Panc1 (cell line): Measurements from ENCODE around the gene EIF4E. TPM values are rescaled to one million over a fixed set of nuclear protein-coding genes. Genes with fewer than 3 reads are reported as not detected.
"Not testable (repeated sequence)": the region's sequence is repeated elsewhere in the genome, so short reads cannot be mapped to it uniquely, and the experiment has no call there.

ENCODE experiments used
- ATAC-seq: fragments of 200-7000 bp; cut with Tn5 transposase; 2 replicates; pipeline ENCODE4 v1.9.1; 2020; ENCODE audit warnings: mild to moderate bottlenecking, moderate library complexity
- BruUV-seq: library from RNA; stranded (reverse); fragments of 400-500 nt; replicated peaks from 2 replicates; lab custom pipeline; 2021; lab: Mats Ljungman, UMichigan
- CTCF ChIA-PET: fragments of 300-600 bp; sonication (Branson Sonifier 250); formaldehyde crosslinking; loops from one replicate; lab custom pipeline; 2022; ENCODE audit warnings: antibody characterized with exemption; lab: Charles Lee
- POLR2A ChIA-PET: fragments of 300-600 bp; sonication (Branson Sonifier 250); formaldehyde crosslinking; loops from one replicate; lab custom pipeline; 2022; ENCODE audit warnings: antibody characterized with exemption; lab: Charles Lee
- DNase-seq: peaks from one replicate; pipeline ENCODE4 v3.0.0-alpha.2; 2010; ENCODE audit warnings: low read depth, low spot score
- H3K27ac ChIP-seq: 2 replicates; pipeline ENCODE4 v1.5.1; 2011; ENCODE audit warnings: mild to moderate bottlenecking, low read length, inconsistent platforms
- H3K27me3 ChIP-seq: fragments of 200-500 bp; sonication (Bioruptor generic); 2 replicates; pipeline ENCODE4 v1.6.0; 2014; ENCODE audit warnings: low read length, inconsistent platforms; ENCODE audit not compliant: control insufficient read depth, insufficient read depth
- H3K36me3 ChIP-seq: fragments of 200-500 bp; sonication (Bioruptor generic); 2 replicates; pipeline ENCODE4 v1.5.1; 2014; ENCODE audit warnings: inconsistent platforms, mild to moderate bottlenecking, low read length, moderate library complexity; ENCODE audit not compliant: control insufficient read depth, insufficient read depth
- H3K4me1 ChIP-seq: 2 replicates; pipeline ENCODE4 v1.5.1; 2011; ENCODE audit warnings: inconsistent platforms, mild to moderate bottlenecking, low read length, moderate library complexity; ENCODE audit not compliant: control insufficient read depth, insufficient read depth
- H3K4me3 ChIP-seq, 2 experiments: 2 replicates each; pipeline ENCODE4 v1.5.1; 2011 to 2012; ENCODE audit warnings: low read depth in 2 of 2, low read length in 2 of 2, mild to moderate bottlenecking in 2 of 2, inconsistent platforms in 1 of 2, moderate library complexity in 1 of 2
- H3K9me3 ChIP-seq: fragments of 200-500 bp; sonication (Bioruptor generic); 2 replicates; pipeline ENCODE4 v1.5.1; 2014; ENCODE audit warnings: low read depth, mild to moderate bottlenecking, inconsistent platforms, low read length, moderate library complexity; ENCODE audit not compliant: control insufficient read depth, insufficient read depth
- POLR2AphosphoS5 ChIP-seq: IDR thresholded peaks from 2 replicates; pipeline ENCODE4 v1.6.1; 2012; ENCODE audit warnings: mild to moderate bottlenecking, low read depth, low read length, moderate library complexity
- SIN3A ChIP-seq: IDR thresholded peaks from 2 replicates; pipeline ENCODE4 v1.6.1; 2012; ENCODE audit warnings: low read depth, mild to moderate bottlenecking, low read length, moderate library complexity, borderline replicate concordance; ENCODE audit not compliant: insufficient read depth
- TCF7L2 ChIP-seq: IDR thresholded peaks from 2 replicates; pipeline ENCODE4 v1.6.1; 2011; ENCODE audit warnings: mild to moderate bottlenecking, low read depth, low read length, inconsistent platforms
- in situ Hi-C: cut with HindIII; loops from 2 replicates; pipeline ENCODE4 v1.10.0; 2016; ENCODE audit warnings: low sequenced_read_pairs, low pct_unique_long_range_greater_than_20kb
- intact Hi-C: fragments of 100-400 bp; cut with micrococcal nuclease; formaldehyde crosslinking; loops from one replicate; pipeline ENCODE4 v1.10.0; 2022; ENCODE audit not compliant: unreplicated experiment
- total RNA-seq: library from RNA; stranded (reverse); gene quantifications from one replicate; pipeline ENCODE4 v1.2.1, GENCODE V29; 2021; ENCODE audit not compliant: unreplicated experiment
- TF ChIP-seq, protein P1 (sequence below): fragments of 450-650 bp; IDR thresholded peaks from 2 replicates; pipeline ENCODE4 v1.5.1; 2017; ENCODE audit warnings: mild to moderate bottlenecking
- TF ChIP-seq, protein P2 (sequence below), 2 experiments: IDR thresholded peaks; 2 replicates each; pipeline ENCODE4 v1.6.1; 2011 to 2012; ENCODE audit warnings: low read depth in 2 of 2, control low read depth in 1 of 2, low read length in 1 of 2, mild to moderate bottlenecking in 1 of 2, moderate library complexity in 1 of 2; ENCODE audit not compliant: insufficient read depth in 1 of 2

Gene EIF4E
- total RNA-seq, 1 experiment from 2014 or later: 89.7 TPM

GRCh38 chr4:98848448-98848847, 80.5 kb downstream of the EIF4E start:
- in situ Hi-C loops: no loop called here
- DNase-seq (no peak), ATAC-seq (no peak)
- Histone ChIP-seq H3K36me3 (no peaks in the 10 kb centered on the region), H3K4me3 (no peak overlapping the region), H3K9me3 (no peaks in the 10 kb centered on the region), H3K27ac (no peak overlapping the region; the same call in 1 of the 2 replicates), H3K27me3 (no peaks in the 10 kb centered on the region), H3K4me1 (no peaks in the 10 kb centered on the region)
- BruUV-seq: no TSS peak
- intact Hi-C loops: no loop called here
- TF ChIP-seq TCF7L2 (no peak), POLR2AphosphoS5 (no peak), SIN3A (no peak)
- TF ChIP-seq, protein P1, sequence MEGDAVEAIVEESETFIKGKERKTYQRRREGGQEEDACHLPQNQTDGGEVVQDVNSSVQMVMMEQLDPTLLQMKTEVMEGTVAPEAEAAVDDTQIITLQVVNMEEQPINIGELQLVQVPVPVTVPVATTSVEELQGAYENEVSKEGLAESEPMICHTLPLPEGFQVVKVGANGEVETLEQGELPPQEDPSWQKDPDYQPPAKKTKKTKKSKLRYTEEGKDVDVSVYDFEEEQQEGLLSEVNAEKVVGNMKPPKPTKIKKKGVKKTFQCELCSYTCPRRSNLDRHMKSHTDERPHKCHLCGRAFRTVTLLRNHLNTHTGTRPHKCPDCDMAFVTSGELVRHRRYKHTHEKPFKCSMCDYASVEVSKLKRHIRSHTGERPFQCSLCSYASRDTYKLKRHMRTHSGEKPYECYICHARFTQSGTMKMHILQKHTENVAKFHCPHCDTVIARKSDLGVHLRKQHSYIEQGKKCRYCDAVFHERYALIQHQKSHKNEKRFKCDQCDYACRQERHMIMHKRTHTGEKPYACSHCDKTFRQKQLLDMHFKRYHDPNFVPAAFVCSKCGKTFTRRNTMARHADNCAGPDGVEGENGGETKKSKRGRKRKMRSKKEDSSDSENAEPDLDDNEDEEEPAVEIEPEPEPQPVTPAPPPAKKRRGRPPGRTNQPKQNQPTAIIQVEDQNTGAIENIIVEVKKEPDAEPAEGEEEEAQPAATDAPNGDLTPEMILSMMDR: no peak
- TF ChIP-seq, protein P2, sequence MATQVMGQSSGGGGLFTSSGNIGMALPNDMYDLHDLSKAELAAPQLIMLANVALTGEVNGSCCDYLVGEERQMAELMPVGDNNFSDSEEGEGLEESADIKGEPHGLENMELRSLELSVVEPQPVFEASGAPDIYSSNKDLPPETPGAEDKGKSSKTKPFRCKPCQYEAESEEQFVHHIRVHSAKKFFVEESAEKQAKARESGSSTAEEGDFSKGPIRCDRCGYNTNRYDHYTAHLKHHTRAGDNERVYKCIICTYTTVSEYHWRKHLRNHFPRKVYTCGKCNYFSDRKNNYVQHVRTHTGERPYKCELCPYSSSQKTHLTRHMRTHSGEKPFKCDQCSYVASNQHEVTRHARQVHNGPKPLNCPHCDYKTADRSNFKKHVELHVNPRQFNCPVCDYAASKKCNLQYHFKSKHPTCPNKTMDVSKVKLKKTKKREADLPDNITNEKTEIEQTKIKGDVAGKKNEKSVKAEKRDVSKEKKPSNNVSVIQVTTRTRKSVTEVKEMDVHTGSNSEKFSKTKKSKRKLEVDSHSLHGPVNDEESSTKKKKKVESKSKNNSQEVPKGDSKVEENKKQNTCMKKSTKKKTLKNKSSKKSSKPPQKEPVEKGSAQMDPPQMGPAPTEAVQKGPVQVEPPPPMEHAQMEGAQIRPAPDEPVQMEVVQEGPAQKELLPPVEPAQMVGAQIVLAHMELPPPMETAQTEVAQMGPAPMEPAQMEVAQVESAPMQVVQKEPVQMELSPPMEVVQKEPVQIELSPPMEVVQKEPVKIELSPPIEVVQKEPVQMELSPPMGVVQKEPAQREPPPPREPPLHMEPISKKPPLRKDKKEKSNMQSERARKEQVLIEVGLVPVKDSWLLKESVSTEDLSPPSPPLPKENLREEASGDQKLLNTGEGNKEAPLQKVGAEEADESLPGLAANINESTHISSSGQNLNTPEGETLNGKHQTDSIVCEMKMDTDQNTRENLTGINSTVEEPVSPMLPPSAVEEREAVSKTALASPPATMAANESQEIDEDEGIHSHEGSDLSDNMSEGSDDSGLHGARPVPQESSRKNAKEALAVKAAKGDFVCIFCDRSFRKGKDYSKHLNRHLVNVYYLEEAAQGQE (IDR thresholded peaks at IDR 0.05; ENCODE audit: insufficient read depth in 1 of 2, low read depth in 2 of 2, low read length in 1 of 2): no peak
- POLR2A ChIA-PET: no interaction called here
- CTCF ChIA-PET: no interaction called here

DNA sequence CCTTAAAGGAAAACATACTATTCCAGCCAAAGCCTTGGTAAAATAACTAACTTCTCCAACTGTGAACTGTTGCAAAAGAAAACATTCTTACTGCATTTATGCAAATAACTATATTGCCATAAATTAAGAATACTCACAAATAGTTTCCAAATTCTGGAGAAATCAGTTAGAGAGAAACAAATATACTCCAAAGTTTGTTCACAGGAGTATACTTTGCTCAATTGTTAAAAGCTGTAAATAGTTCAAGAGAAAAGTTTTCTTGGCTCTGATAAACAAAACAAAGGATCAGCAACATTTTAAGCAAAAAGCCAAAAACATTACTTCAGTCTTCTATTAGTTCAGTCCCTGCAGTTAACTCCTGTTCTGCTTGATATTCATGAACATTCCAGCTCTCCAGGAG, 83.0 kb downstream of the EIF4E start:
- no peaks in the 10 kb centered on the region for H3K4me1 ChIP-seq
- ATAC-seq (no peak), DNase-seq (no peak)
- intact Hi-C loops: no loop called here
- CTCF ChIA-PET: no interaction called here
- POLR2A ChIA-PET: no interaction called here
- H3K27me3 ChIP-seq: no peaks in the 10 kb centered on the region
- no peaks in the 10 kb centered on the region for H3K9me3 ChIP-seq
- H3K27ac ChIP-seq: no peak overlapping the region
- no peaks in the 10 kb centered on the region for H3K36me3 ChIP-seq
- no peak for TF ChIP-seq SIN3A
- no peak for TF ChIP-seq POLR2AphosphoS5
- no peak for TF ChIP-seq TCF7L2
- TF ChIP-seq, protein P1: no peak
- no TSS peak for BruUV-seq
- in situ Hi-C loops: no loop called here
- no peak overlapping the region for H3K4me3 ChIP-seq

GRCh38 chr4:98842917-98843316, 86.0 kb downstream of the EIF4E start:
- not testable (repeated sequence) for BruUV-seq

More at GRCh38 chr4:98842917-98843316, 86.0 kb downstream of the EIF4E start:
- DNase-seq, in situ Hi-C loops, ATAC-seq, H3K27ac ChIP-seq, H3K4me1 ChIP-seq, POLR2A ChIA-PET, H3K36me3 ChIP-seq, H3K27me3 ChIP-seq, CTCF ChIA-PET, intact Hi-C loops, H3K9me3 ChIP-seq, H3K4me3 ChIP-seq: not testable (repeated sequence)
